ENCODE data around the gene RPH3AL.
"Not testable (repeated sequence)": the region's sequence is repeated elsewhere in the genome, so short reads cannot be mapped to it uniquely, and the experiment has no call there.

The RPH3AL gene

GRCh38 chr17:282000-282911 lies 70.4 kb downstream of the RPH3AL start:
- DNase-seq (ENCODE audit: low read depth), result peak; percentile 8

DNA sequence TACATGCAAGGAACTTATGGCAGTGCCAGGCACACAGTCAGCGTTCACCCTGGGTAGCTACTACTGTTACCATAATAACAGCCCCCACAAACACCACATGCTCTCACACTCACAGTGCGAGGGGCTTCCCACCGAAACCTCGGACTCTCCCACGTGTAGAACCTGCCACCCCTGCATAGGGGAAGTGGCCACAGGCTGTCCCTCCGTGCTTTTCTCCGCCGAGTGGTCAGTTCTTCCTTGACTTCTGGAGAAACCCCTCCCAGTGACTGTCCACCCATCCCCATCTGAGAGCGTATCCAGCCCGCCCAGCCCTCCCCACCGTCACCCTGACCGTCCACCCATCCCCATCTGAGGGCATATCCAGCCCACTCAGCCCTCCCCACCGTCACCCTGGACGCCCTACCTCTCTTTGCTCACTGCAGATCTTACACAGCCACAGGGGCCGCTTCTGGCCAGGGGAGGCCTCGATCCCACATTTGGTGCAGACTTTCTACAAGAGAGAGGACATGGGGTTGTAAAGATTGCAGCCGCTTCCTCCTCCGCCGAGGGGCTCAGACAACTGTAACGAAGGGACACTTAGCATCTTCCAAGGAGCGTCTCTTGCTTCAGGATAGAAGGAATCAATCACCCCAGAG lies 71.1 kb downstream of the RPH3AL start:
- DNase-seq (ENCODE audit: low read depth), result no peak

DNA sequence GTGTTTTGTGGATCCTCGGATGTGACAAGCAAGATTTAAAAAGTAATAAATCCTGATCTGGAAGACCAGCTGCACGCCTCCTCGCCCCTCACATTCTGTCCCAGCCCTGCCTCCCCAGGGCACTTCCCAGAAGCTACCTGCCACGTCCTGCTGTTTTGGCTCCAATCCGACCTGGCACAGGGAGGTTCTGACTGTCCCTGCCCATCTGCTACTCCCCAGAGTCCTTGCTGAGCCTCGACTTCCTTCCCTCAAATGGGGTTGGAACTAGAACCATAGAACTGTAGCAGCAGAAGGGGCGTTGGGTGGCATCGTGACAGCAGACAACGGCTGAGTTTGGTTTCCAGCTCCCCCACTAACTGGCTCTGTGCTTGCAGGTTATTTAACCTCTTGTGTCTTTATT lies 71.7 kb downstream of the RPH3AL start:
- no peak for DNase-seq (ENCODE audit: low read depth)

- DNase-seq (ENCODE audit: low read depth), result no peak
These were observed 72.4 kb downstream of the RPH3AL start for GRCh38 chr17:280216-280615.

DNA sequence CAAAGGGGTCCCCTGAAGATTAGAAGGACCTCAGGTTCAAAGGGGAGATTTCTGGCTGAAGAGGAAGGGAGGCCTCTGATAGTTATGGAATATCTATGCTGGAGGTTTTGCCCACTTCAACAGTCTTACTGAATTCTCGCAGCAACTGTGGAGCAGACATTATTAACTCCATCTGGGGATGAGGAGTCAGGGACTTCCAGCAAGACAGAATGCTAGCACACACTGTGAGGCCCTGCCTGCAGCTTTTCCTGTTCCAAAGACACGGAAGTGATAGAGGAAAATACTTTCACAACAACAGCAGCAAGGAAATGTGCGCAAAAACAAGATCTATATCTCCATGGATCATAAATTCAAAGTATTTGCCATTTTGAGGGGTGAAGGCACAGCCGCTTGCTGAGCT lies 72.8 kb downstream of the RPH3AL start:
- DNase-seq (ENCODE audit: low read depth), result no peak

DNA sequence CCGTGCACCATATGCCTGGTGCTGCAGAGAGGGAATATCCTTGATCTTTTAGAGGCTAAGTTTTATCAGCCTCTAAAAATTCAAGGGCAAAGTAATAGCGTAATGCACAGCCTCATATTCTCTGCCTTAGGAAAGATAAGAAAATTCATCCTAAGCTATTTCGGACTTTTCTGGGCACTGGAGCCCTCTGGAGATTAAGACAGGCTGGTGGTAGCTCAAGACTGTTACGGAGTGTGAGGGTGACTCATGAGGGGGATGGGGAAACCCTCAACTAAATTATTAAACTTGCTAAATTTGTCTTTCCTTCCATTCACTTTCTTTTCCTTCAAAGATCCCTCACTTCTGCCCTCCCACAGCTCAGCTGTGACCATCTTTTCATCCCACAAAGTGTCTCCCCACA lies 73.3 kb downstream of the RPH3AL start:
- DNase-seq (ENCODE audit: low read depth), result no peak

GRCh38 chr17:278676-279059 lies 73.9 kb downstream of the RPH3AL start:
- no peak for DNase-seq (ENCODE audit: low read depth)

DNA sequence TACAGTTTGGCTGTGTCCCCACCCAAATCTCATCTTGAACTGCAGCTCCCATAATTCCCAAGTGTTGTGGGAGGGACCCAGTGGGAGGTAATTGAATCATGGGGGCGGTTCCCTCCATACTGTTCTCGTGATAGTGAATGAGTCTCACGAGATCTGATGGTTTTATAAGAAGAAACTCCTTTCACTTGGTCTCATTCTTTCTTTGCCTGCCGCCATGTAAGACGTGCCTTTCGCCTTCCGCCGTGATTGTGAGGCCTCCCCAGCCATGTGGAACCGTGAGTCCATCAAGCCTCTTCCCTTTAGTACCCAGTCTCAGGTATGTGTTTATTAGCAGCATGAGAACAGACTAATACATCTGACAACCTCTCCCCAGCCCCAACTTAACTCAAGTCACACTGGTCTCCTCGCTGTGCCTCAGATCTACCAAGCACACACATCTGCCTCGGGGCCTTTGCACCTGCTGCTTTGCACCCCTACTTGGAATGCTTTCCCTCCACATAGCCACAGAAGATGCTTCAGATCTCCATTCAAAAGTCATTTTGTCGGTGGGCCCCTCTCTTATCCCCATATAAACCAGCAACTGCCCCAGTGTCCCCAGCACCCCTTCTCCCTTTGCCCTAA lies 74.4 kb downstream of the RPH3AL start:
- no peak for DNase-seq (ENCODE audit: low read depth)

GRCh38 chr17:274902-275301 lies 77.7 kb downstream of the RPH3AL start:
- DNase-seq (ENCODE audit: low read depth), result no peak

- DNase-seq (ENCODE audit: low read depth), result no peak
These were observed 78.4 kb downstream of the RPH3AL start for GRCh38 chr17:273981-274832.

- DNase-seq (ENCODE audit: low read depth), result not testable (repeated sequence)
These were observed 79.8 kb downstream of the RPH3AL start for GRCh38 chr17:272856-273255.

DNA sequence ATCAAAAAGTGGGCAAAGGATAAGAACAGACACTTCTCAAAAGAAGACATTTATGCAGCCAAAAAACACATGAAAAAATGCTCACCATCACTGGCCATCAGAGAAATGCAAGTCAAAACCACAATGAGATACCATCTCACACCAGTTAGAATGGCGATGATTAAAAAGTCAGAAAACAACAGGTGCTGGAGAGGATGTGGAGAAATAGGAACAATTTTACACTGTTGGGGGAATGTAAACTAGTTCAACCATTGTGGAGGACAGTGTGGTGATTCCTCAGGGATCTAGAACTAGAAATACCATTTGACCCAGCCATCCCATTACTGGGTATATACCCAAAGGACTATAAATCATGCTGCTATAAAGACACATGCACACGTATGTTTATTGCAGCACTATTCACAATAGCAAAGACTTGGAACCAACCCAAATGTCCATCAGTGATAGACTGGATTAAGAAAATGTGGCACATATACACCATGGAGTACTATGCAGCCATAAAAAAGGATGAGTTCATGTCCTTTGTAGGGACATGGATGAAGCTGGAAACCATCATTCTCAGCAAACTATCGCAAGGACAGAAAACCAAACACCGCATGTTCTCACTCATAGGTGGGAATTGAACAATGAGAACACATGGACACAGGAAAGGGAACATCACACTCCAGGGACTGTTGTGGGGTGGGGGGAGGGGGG lies 80.5 kb downstream of the RPH3AL start:
- DNase-seq (ENCODE audit: low read depth), result not testable (repeated sequence)

DNA sequence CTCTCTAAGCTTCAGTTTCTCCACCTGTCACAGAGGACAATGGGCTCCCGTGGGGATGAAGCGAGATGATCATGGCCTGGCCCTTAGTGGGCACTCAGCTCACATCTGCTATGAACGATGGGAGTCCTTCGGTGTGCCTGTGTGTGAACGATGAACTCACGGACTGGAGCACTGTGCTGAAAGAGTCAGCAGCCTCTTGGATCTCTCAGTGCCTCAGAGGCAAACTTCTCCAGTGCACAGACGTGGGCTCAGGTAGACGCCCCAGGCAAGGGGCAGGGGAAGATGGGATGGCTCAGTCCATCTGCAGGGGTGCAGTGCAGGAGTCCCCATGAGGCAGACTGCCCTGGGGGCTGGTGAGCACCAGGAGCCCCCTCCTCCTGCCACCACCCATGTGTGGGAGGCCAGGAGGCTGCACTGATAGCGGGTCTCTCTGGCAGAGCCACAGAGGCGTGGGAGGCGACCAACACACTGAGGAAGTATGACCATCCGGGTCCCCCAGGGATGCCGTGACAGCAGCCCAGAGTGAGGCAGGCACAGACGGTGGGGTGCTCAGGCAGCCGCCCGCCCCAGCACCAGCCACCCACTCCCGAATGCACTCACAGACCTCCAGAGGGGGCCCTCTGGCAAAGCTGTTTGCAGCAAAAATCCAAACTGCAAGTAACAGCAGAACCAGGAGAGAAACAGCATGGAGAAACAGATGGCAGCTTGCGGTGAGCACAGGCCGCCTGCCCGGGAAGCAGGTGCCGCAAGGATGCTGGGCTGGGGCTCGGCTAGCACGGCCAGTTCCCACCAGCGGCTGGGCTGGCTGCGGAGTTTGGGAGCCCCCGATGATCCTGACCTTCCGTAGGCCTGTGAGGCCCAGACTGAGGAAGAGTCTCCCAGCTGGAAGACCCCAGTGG lies 82.7 kb downstream of the RPH3AL start:
- no peak for DNase-seq (ENCODE audit: low read depth)

DNA sequence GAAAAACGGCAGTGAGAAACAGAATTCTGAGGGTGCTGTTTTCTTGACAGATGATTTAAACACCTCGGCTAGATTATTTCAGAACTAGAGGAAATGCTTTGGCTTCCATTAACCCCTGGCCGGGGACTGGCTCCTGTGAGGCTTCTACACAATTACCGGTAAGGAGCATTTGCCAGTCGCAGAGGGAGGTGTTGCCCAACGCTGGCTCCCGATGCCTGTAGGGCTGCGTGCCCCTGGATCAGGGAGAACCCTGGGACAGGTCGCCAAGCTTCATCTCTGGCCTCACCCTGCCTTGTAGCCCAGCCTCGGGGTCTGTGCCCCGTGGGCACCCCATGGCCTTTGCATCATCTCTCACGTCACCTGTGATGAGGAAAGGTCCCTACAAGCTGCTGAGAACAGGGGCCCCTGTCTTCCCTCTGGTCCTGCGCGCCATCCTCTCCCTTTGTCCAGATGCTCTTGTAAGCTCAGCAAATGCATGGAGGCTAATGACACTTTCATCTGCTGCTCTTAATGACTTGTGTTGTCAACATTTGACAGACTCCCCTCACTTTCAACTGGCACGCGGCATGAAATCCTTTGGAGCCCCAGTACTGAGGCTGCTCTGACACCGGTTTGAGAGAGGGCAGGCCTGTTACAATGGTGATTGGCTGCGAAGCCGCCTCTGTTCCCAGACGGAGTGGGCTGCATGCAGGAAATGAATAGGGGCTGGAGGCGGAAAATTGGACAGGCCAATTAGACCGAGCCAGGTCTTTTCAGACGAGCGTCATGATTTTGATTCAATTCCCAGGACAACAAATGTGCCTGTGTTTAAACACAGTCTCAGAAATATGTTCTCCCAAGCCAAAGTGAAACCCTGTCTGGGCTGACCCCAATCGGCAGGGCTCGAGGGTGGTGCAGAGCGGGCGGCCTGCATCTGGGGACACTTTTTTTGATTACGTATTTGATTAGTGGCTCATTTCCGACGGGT lies 85.6 kb downstream of the RPH3AL start:
- peak; percentile 4 for DNase-seq (ENCODE audit: low read depth)

GRCh38 chr17:266219-266618 lies 86.4 kb downstream of the RPH3AL start:
- no peak for DNase-seq (ENCODE audit: low read depth)

DNA sequence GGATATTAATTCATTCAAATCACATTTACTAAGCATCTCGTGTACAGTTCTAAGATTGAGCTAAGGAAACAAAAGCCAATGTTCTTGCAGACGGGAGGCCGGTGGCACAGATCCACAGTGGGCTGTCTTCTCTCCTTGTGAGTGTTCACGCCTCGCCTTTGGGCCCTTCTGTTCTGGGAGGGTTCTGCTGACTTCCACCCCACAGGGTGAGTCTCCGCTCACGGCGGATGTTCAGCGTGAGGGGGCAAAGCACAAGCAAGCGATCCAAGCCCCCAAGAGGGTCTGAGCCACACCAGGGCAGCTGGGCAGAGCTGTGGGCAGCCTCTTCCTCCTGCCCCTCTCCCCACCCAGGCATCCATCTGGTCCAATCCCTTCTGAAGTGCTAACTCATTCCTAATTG lies 86.9 kb downstream of the RPH3AL start:
- DNase-seq (ENCODE audit: low read depth), result no peak

- no peak for DNase-seq (ENCODE audit: low read depth)
These were observed 88.8 kb downstream of the RPH3AL start for GRCh38 chr17:263773-264172.

DNA sequence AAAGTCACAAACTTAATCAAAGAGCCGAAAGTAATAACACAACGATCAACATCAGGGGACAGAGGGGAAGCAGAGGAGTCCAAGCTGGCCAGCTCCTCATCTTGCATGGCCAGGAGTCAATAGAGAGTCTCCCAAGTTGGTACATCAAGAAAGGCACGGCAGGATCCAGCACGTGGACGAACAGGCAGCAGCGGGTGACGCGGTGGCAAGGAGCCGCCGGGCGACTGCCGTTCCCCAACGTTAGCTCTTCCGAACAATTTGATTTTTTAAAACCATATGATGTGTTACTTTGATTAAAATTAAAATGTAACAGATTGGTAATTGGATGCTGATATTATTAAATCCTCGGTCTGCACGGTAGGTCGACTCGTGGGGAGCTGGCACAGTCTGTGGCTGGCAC lies 89.3 kb downstream of the RPH3AL start:
- DNase-seq (ENCODE audit: low read depth), result no peak

GRCh38 chr17:261635-262034 lies 91.0 kb downstream of the RPH3AL start:
- no peak for DNase-seq (ENCODE audit: low read depth)

All from iris pigment epithelial cell (primary cell).